ENCODE results near the gene ANKRD10.
"Not testable (repeated sequence)": the region's sequence is repeated elsewhere in the genome, so short reads cannot be mapped to it uniquely, and the experiment has no call there.

ANKRD10 gene

DNA sequence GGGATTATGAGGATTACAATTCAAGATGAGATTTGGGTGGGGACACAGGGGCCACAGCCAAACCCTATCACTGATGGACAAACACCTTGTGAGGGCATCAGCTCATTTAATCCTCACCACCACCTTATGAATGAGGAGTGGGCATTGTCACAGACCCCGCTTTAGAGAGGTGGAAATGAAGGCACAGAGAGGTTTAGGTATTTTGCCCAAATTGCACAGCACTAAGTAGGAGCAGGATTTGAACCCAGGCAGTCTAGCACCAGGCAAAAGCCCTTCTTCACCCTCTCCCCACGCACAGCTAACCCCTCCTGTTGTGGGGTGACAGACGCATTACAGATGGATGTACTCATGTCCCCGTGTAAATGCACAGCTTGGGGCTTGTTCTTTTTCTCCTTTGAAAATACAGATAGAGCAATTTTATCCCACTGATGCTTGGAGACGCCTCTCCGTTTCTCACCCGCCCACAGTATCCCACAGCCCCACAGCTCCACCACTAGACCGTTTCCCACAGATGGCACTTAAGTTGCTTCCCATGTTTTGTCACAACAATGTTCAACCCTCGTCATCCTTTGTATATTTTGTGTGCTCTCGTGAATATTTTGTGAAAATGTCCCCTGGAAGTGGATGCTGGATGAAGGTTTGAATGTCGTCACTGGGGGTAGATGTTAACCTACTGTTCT is 48.2 kb downstream of the ANKRD10 start:
- DNase-seq (ENCODE audit: low read depth), result no peak

DNA sequence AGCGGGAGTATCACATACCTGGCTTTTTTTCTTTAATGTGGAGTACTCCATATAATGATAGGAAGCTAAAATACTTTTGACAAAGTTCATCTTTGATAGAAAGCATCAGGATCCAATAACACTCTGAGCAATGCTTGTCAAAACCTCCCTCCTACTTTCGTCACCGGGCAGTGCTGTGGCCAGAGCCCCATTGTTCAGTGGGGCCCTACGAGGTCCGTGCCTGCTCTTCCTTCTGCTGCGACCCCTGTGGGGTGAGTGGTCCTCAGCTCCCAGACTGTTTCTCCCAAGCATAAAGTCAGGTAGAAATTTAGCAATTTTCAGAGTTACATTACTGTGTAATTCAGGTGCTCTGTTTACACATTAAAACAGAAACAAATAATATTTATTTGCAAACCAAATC is 51.2 kb downstream of the ANKRD10 start:
- DNase-seq (ENCODE audit: low read depth), result no peak

DNA sequence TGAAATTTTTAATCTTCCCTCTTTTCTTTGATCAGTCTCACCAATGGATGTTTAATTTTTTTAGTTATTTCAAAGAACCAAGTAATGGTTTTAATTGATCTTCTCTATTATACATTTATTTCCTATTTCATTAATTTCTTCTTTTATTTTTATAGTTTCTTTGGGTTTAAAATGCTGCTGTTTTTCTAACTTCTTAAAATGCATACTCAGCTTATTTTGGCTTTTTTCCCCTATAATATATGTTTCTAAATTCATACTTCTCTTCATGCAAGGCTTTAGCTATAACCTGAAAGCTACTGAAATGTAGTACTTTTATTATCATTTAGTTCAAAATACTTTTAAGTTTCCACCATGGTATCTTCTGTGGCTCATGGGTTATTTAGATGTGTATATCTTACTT is 53.9 kb downstream of the ANKRD10 start:
- DNase-seq (ENCODE audit: low read depth), result no peak

DNA sequence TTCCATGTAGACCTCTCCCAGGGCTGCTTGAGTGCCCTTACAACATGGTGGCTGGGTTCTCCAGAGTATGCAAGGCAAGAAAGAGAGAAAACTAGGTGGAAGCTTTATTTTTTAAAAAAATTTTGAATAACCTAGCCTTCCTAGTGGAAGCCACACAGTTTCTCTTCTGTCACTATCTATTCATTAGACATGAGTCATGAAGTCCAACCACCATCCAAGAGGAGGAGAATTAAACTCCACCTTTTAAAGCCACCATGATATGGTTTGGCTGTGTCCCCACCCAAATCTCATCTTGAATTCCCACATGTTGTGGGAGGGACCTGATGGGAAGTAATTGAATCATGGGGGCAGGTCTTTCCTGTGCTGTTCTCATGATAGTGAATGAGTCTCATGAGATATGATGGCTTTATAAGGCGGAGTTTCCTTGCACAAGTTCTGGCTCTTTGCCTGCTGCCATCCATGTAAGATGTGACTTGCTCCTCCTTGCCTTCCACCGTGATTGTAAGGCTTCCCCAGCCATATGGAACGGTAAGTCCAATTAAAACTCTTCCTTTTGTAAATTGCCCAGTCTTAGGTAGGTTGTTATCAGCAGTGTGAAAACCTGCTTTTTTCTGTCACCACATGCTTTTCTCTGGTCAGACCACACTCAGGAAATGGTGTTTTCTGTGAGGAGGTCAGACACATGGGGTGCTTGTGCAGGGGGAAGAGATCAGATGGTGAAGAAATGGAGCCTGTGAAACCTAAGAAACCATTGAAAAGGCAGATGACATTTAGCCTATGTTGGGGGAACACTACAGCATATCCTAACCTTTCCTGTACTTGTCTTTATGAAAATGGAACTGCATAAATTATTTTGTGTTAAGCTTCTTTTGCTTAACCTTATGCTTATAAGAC is 57.7 kb downstream of the ANKRD10 start:
- no peak for DNase-seq (ENCODE audit: low read depth)

DNA sequence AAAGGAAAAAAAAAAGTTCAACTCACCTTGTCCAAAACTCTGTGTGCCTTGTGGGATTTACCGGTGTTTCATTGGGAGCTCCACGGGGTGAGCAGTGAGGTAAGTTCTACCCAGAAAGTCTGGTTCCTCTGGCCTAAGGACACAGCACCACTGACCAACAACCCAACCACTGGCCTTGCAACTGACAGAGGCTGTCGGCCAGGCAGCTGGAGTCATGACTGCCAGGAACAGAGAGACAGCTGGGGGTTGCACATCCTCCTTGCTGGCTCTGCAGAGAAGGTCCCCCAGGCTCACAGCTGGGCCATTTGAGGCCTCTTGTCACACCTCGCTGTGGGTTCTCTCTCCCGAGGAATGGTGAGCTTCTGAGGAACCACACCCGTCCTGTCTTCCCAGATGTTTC is 59.5 kb downstream of the ANKRD10 start:
- DNase-seq (ENCODE audit: low read depth), result no peak

DNA sequence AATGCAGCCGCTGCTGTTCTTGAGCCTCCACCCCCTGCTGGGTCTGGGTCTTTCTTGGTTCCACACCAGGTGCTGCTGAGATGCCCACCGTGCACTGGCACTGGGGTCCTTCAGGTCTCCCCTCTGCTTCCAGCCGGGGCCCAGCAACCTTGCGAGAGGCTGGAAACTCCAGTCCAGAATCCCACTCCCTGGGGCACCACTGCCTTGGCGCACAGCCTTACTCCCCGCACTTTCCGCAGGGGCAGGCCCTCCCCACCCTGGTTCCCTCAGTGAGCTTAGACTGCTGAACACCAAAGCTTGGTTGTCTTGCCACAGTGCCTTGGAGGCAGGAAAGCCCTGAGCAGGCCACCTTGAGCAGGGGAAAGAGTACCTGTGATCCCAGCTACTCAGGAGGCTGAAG is 60.0 kb downstream of the ANKRD10 start:
- no peak for DNase-seq (ENCODE audit: low read depth)

DNA sequence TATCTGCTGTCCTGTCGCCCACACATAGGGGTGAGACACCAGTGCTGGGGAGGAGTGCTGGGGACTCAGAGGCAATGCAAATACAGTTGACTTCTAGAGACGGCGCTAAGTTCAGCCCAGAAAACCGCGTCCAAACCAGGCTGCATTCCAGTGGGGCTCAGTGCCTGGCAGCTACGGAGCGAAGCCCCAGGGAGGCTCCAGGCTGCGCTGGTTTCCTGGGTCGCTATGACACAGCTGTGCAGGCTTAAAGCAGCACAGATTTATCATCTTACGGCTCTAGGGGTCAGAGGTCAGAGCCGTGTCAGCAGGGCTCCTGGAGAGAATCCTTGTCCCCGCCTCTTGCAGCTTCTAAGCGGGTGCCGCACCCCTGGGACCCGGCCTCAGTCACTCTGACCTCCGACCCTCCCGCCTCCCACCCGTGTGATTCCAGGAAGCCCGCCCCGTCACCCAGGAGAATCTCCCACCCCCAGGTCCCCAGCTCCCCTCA is 61.6 kb downstream of the ANKRD10 start:
- no peak for DNase-seq (ENCODE audit: low read depth)

DNA sequence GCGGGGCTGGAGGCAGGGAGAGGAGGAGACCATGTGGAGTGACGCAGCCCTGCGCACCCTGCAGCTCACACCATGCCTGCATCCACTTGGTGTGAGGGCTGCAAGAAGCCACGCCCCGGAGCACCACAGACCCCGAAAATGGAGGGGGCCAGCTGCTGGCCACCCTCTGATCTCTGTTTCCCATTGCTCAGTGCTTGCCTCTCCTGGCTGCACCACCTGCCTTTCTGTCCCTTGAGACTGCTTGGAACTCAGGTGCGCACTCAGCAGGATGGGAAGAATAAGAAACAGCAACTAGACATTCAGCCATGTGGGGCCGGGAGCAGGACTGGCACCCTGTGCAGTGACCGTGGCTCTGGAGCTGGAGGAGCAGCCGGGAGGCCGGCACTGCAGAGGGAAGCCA is 64.0 kb downstream of the ANKRD10 start:
- DNase-seq (ENCODE audit: low read depth), result no peak

DNA sequence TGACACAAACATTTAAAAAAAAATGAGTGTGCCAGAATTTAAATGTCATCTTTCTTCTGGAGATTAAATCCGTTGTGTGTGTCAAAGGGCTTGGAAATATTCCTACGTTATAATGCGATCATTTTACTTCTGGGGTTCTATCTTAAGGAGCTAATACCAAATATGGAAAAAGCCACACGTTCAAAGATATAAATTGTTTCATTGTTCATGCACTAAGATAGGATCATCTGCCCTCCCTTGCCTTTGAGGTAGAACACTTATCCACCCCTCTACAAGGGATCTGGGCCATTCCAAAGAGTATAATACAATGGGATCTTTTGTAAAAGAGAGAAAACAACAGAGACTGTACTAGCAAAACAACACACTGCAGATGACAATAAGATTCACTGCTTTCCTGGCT is 64.9 kb downstream of the ANKRD10 start:
- no peak for DNase-seq (ENCODE audit: low read depth)

DNA sequence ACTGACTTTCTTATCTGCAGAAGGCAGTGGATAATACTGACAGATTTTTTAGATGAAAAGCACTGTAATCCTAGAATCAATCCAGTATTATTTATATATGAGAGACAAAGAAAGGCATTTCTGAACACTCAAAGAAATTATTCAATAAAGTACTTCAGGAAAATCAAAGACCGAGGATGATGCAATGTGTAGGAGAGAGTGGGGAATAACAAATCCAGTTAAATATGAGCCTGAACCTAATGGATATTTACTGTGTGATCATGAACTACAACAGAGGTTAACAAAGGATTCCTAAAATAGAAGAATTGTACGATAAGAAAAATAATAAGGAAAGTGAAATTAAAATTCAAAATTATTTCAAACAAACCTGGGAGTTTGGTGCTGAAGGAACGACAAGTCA is 69.3 kb downstream of the ANKRD10 start:
- no peak for DNase-seq (ENCODE audit: low read depth)

DNA sequence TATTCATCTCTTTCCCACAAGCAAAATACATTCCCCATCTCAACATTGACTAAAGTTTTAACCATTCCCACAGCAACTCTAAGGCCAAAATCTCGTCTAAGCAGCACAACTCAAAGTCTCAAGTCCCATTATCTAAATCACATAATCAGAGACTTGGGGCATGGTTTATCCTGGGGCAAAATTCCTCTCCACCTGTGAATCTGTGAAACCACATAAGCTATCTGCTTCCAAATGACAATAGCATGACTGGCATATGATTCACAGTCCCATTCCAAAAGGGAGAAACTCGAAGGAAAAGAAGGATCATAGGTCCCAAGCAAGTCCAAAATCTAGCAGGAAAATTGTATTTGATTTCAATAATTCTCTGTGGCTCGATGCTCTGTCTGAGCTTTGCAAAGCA is 73.0 kb downstream of the ANKRD10 start:
- no peak for DNase-seq (ENCODE audit: low read depth)

DNA sequence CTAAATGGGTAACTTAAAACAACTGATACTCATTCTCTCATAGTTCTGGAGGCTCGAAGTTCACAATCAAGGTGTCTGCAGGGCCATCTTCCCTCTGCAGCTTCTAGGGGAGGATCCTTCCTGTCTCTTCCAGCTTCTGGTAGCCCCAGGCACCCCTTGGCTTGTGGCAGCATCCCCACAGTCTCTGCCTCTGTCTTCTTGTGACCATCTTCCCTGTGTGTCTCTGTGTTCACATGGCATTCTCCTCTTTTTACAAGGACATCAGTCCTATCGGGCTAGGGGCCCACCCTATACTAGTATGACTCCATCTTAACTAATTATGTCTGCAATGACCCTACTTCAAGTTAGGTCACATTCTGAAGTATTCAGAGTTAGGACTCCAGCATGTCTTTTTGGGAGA is 73.5 kb downstream of the ANKRD10 start:
- DNase-seq (ENCODE audit: low read depth), result no peak

DNA sequence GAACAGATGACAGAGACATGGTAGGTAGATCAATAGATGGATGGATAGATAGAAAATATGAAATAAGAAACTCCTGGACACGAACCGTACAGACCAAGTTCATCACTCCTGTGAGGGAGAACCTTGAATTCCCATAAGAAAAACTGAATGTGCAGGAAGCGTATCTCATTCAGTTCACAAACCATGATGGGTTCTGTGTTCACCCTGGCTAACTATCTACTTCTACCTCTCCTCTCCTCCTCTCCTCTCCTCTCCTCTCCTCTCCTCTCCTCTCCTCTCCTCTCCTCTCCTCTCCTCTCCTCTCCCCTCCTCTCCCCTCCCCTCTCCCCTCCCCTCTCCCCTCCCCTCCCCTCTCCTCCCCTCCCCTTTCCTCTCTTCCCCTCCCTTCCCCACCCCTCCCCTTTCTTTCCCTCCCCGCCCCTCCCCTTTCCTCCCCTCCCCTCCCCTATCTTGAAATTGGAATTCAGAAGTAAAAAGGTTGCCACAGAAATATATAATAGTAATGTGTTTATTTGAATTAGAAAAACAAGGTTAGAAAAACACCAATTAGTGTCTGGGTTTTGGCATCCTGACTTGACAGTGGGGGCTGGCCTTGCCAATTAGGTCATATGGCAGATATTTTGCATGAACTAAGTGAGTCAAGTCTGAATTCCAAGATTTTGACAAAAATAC is 75.9 kb downstream of the ANKRD10 start:
- no peak for DNase-seq (ENCODE audit: low read depth)

DNA sequence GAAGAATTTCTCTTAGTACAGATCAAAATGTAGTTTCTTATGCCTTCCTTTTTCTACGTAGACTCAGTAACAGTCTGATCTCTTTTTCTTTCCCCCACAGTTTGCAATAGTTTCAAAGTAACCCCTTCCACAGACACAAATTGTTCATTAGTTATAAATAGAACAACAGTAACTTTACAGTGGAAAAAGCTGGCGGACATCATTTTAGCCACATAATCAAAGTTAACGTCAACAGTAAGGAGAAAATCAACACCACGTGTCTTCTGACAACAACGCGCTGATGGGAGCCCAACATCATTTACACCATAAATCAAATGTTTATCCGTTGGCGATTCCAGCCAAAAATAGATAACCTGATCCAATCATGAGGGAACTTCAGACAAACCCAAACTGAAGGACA is 76.8 kb downstream of the ANKRD10 start:
- DNase-seq (ENCODE audit: low read depth), result no peak

DNA sequence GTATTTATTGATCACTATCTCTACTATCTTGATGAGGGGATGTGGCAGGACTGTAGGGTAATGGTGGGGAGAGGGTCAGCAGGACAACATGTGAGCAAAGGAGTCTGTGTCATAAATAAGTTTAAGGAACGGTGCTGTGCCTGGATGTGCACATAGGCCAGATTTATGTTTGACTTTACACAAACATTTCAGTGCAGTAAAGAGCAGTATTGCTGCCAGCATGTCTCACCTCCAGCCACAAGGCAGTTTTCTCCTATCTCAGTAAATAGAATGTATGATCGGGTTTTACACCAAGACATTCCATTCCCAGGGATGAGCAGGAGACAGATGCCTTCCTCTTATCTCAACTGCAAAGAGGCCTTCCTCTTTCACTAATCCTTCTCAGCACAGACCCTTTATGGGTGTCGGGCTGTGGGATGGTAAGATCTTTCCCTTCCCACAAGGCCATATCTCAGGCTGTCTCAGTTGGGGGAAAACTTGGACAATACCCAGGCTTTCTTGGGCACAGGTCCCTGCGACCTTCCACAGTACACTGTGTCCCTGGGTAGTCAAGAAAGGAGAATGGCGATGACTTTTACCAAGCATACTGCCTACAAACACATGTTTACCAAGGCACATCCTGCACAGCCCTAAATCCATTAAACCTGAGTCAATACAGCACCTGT is 77.3 kb downstream of the ANKRD10 start:
- DNase-seq (ENCODE audit: low read depth), result not testable (repeated sequence)

DNA sequence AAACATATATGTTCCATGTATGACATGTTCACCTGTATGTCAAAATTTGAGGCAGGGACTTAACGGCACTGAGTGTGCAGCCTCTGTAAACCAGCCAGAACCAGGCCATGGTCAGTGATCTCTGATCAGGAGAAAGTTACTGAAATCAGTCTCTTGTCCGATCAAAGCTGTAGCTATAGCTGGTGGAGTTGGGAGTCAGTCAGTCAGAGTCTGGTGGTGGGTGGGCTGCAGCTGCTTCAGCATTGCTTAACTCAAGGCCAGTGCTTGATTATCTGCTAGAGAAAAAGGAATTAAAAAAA is 78.3 kb downstream of the ANKRD10 start:
- DNase-seq (ENCODE audit: low read depth), result no peak

DNA sequence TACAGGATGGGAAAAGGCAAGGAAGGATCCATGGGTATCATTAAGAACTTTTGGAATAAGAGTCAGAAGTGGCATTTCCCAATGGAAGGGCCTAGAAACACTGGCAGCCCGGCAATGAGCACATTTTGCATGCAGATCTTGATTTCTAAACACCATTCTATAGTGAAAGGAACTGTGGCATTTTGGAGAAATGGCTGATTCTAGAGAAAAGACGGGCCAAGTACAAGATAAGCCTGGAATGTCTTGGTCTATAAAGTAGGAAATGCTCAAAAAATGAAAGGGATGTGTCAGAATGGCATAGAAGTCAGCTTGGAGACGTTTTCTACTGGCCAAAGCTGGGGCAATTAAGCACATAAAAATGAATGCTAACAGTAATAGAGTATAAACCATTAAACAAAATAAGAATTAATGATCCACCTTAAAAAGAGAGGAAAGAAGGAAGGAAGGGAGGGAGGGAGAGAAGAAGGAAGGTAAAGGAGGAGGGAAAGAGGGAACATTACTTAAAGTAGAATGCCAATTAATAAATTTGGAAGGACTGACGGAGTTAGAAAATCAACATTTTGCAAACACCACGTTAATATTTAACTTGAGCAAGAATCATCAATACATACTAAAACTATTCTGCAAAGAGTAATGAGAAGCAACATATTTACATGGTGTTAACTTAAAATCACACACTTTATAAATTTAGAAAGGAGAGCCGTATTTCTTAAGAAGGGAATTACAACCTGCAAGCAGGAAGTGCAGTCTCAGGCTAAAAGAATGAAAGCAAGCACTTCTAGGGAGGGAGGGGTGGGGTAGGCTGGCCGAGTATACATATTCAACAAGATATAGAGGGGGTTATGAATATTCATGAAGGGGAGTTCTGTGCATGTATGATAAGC is 78.9 kb downstream of the ANKRD10 start:
- no peak for DNase-seq (ENCODE audit: low read depth)

DNA sequence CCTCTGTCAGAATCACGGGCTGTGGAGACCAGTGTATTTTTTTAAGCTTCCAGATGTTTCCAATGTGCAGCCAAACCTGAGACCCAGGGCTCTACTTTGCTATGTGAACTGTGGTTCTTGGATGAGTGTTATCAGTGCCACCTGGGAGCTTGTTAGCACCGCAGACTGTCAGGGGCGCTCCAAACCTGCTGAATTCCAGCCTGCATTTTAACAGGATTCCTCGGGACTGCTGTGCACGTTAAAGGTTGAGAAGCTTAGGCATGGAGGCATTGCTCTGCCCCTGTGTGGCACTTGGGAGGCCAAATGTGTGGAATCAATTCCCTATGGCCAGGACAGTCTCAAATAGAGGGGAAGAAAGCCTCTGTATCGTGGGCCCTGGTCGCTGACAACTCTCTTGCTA is 80.3 kb downstream of the ANKRD10 start:
- DNase-seq (ENCODE audit: low read depth), result no peak

DNA sequence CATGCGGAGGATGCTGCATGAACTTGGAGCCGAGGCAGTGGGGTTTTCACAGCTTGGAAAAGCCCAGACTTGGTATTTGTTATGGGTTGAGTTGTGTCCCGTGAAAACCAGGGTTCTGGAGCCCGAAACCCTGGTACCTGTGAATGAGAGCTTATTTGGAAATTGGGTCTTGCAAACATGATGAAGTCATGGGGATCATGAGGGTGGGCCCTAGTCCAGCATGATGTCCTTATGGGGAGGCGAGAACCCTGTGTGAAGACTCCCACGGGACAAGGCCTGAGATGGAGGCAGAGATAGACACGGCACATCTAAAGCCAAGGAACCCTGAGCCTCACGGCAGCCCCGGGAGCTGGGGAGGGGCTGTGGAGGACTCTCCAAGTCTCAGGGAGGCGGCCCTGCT is 82.3 kb downstream of the ANKRD10 start:
- DNase-seq (ENCODE audit: low read depth), result no peak

DNA sequence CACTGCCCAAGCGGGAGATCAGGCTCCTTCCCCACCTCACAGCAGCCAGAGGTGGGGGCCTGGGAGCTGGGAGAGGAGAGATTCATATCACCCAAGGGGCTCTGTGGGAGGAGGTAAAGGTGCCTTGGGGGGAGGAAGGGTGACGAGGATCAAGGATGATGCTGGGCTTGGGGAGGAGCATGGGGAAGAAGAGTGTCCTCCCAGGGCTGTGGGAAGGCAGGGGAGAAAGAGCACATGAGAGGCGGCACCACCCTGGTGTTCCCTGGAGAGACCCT is 82.7 kb downstream of the ANKRD10 start:
- no peak for DNase-seq (ENCODE audit: low read depth)

DNA sequence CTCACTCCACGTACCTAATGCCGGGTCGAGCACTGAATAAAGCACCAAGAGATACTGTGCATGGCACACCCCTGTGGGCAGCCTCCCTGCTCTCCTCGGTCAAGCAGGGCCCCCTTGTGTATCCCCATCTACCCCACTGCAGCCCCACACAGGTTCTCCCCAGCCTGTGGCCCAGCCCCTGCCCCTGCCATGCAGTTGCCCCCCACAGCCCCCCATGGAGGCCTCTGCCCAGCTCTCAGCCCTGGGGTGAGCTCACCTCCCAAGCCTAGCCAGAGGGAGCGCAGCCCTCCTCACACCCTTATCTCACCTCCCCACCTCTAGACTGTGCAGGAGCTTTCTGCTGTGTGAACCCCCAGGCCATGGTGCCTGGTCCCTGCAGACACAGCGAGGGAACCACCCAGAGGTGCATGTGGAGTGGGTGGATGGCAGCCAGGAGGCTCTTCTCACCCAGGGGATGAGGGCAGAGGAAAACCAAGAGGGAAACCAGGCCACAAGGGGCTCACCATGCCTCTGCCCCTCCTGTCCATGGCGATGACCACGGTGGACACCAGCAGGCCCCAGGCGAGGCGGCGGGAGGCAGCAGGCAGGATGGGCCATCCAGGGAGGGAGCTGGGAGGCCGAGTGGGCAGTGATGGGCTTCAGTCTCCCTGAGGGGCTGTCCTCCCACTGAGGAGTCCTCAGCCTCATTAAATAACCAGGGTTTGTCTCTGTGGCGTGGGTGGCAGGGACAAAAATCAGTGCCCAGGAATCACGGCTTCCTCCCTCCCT is 83.2 kb downstream of the ANKRD10 start:
- DNase-seq (ENCODE audit: low read depth), result no peak
